Heart right ventricle (tissue), 16 donors: ENCODE measurements around the gene USE1. TPM values are rescaled to one million over a fixed set of nuclear protein-coding genes. Genes with fewer than 3 reads are reported as not detected.
A peak's percentile ranks its signal among the peaks of the same experiment; 100 is the strongest.

Experiments used
- ATAC-seq, 8 donors: fragments of 200-7000 bp; cut with Tn5 transposase; one replicate each; pipeline ENCODE4 v1.9.1; 2020; ENCODE audit warnings: mild to moderate bottlenecking in 8 of 8, moderate library complexity in 8 of 8, moderate number of reproducible peaks in 1 of 8
- DNase-seq, 2 donors: peaks; one replicate each; pipeline ENCODE4 v3.0.0-alpha.2; 2020
- H3K27ac ChIP-seq, 10 donors: fragments of 200-600 bp; sonication (generic) in 2 of 10; one replicate each; pipeline versions ENCODE4 v1.5.0 to v1.8.0; 2020 to 2022; ENCODE audit warnings: mild to moderate bottlenecking in 3 of 10
- H3K27me3 ChIP-seq, 7 donors: fragments of 200-600 bp; one replicate each; pipeline ENCODE4 v1.8.0; 2021 to 2022; ENCODE audit warnings: mild to moderate bottlenecking in 2 of 7
- H3K36me3 ChIP-seq, 9 donors: fragments of 200-600 bp; sonication (generic) in 1 of 9; one replicate each; pipeline versions ENCODE4 v1.5.0 to v1.8.0; 2020 to 2022; ENCODE audit warnings: mild to moderate bottlenecking in 2 of 9
- H3K4me1 ChIP-seq, 9 donors: fragments of 200-600 bp; sonication (generic) in 1 of 9; one replicate each; pipeline versions ENCODE4 v1.5.0 to v1.8.0; 2020 to 2022; ENCODE audit warnings: mild to moderate bottlenecking in 4 of 9
- H3K4me3 ChIP-seq, 10 donors: fragments of 200-600 bp; sonication (generic) in 2 of 10; one replicate each; pipeline versions ENCODE4 v1.5.0 to v1.8.0; 2020 to 2022; ENCODE audit warnings: mild to moderate bottlenecking in 7 of 10, moderate library complexity in 2 of 10
- H3K9me3 ChIP-seq, 11 donors: fragments of 200-600 bp in 10 of 11; sonication (generic) in 2 of 11; one replicate each; pipeline versions ENCODE4 v1.5.0 to v1.8.0; 2013 to 2022; ENCODE audit warnings: mild to moderate bottlenecking in 2 of 11, control low read depth in 1 of 11, moderate library complexity in 1 of 11
- WGBS, 2 donors: extraction: QIAGEN DNeasy Blood & Tissue Kit; methylation state at CpG; one replicate each; pipeline ENCODE4 v1.1.7; 2013; ENCODE audit warnings: inconsistent platforms in 1 of 2; 5-methylcytosine and 5-hydroxymethylcytosine counted together
- intact Hi-C, 10 donors: fragments of 100-400 bp; cut with DNase I; formaldehyde crosslinking; loops; one replicate each; pipeline versions ENCODE4 v1.11.1 to v1.14.2; 2022
- polyA plus RNA-seq, 2 donors: library from polyadenylated mRNA; stranded (reverse); fragments of 200-250 nt; gene quantifications; one replicate each; pipeline ENCODE4 v1.2.3, GENCODE V29; 2013
- total RNA-seq, 10 donors: library from RNA; stranded (reverse); fragmentation: NEBNext Ultra II Directional in 3 of 10; extraction: Animal tissue kit (Norgen Biotek cat#: 25700) in 3 of 10; gene quantifications; one replicate each; pipeline versions ENCODE4 v1.2.1 to v1.2.4, GENCODE V29; 2021 to 2023
- TF ChIP-seq, protein P1 (sequence below), 9 donors: fragments of 200-600 bp; sonication (generic) in 2 of 9; IDR thresholded peaks; one replicate each; pipeline versions ENCODE4 v1.5.0 to v1.8.0; 2021 to 2022; ENCODE audit warnings: antibody characterized with exemption in 9 of 9, mild to moderate bottlenecking in 5 of 9, moderate library complexity in 1 of 9
- donor health status: Arrhythmogenic right ventricular cardiomyopathy.
- donor health status: ischemic (EF 13 %, LVEDD 7.1; RV severe dilation, severe dysfunction).
- donor health status: healthy with polysubstance abuse.
- donor health status: DM: no; HTN: yes; CAD: no.
- donor health status: DM: no; HTN: no; CAD: no.
- donor health status: ischemic (EF 25% LVEDD 6.9; RV normal size, moderate dysfunction).
- donor health status: ischemic (EF 25% LVEDD 5.7; RV mildly dilated, moderate dysfunction).
- donor health status: healthy.
- donor health status: DM: yes; HTN: yes; CAD: no.
- donor health status: Ischemic cardiomyopathy.
- donor health status: ischemic (EF 35%, LVEDD 5.7; RV mildly dilated, moderate dysfunction).
- donor health status: nonischemic (EF 11% LVEDD 7.7; RV severe dilation, severe dysfunction).
- donor health status: DM: yes; HTN: yes; CAD: no.
- donor health status: PGD.
- donor health status: ischemic (EF 29% LVEDD 5.4; RV normal size, mild dysfunction).
- donor health status: nonischemic (EF 23%, LVEDD 6.1; RV moderate dilation, normal function).

Gene USE1
- total and polyA plus RNA-seq, 12 donors, result 25.1 to 67.6 (median 30.2) TPM

DNA sequence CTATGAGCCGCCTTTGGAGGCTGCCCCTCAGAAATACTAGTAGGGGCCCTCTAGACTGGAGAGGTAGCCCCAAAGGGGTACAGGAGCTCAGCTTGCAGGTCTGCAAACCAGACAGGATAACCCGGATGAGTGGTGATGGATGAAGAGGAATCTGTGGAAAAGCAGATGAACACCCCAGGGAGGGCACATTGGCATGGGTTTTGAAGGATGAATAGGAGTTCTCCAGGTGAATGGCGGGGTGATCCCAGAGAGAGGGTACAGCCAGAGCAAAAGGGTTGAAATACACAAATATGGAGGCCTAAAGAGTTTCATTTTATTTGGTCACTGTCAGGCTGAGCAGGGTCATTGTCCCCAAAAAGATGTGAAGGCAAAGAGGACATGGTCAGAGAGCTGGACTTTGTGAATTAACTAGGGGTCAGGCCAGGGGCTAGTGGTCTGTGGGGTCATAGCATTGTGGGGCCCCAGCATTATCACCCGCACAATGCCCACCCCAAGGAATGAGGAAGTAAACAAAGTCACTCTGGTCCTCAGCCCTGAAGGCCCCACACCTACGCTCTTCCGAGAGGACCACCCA, 25.8 kb downstream of the USE1 start:
- intact Hi-C loops, result no loop called here
- H3K4me1 ChIP-seq, result peaks cover 8 to 45% (median 34%) of the 10 kb centered on the region in 9 donors
- TF ChIP-seq, protein P1, sequence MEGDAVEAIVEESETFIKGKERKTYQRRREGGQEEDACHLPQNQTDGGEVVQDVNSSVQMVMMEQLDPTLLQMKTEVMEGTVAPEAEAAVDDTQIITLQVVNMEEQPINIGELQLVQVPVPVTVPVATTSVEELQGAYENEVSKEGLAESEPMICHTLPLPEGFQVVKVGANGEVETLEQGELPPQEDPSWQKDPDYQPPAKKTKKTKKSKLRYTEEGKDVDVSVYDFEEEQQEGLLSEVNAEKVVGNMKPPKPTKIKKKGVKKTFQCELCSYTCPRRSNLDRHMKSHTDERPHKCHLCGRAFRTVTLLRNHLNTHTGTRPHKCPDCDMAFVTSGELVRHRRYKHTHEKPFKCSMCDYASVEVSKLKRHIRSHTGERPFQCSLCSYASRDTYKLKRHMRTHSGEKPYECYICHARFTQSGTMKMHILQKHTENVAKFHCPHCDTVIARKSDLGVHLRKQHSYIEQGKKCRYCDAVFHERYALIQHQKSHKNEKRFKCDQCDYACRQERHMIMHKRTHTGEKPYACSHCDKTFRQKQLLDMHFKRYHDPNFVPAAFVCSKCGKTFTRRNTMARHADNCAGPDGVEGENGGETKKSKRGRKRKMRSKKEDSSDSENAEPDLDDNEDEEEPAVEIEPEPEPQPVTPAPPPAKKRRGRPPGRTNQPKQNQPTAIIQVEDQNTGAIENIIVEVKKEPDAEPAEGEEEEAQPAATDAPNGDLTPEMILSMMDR (IDR thresholded peaks at IDR 0.05), result no peak
- DNase-seq (no peak), ATAC-seq (no peak)
- H3K9me3 ChIP-seq, result no peaks in the 10 kb centered on the region
- H3K4me3 ChIP-seq, result no peak overlapping the region
- peak overlapping the region in 6 of 10 donors; percentile 22 to 94 (median 80) for H3K27ac ChIP-seq
- WGBS, 2 donors, result 97% methylated on average over 6 of the region's 6 CpGs
- peaks cover 0 to 37% (median 0%) of the 10 kb centered on the region in 9 donors for H3K36me3 ChIP-seq
- no peaks in the 10 kb centered on the region for H3K27me3 ChIP-seq

DNA sequence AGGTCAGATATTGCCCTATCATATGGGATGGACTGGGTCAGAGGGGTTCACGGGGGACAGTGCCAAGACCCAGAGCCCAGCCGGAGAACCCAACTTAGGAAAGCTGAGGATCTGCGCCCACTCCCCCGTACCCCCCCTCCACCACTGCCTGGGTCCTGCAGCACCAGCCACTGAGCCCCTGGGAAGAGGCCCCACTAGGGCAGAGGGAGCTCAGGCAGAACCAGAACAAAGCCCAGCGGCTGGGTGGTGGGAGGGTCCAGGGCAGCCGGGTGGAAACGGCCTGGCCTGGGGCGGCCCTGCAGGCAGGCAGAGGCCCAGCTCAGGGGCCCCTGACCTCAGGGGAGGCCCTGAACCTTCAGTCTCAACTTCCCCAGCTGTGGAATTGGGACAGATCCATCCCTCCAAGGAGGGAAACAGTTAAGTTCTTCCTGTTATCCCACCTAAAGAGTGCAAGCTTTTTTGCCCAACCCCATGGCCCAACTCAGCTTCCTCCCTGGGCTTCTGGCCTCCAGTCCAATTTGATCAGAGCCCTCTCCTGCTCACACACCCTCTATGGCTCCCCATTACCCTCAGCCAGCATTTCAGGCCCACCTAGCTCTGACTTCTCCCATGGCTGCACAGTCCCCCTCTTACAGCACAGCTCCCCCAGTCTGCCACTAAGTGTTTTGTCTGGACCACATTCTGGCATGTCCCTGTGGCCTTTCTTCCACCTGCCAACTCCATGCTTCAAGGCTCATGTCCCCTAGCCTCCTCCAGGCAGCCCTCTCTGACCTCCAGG, 27.5 kb downstream of the USE1 start:
- no peak for ATAC-seq
- H3K4me1 ChIP-seq, result peaks cover 10 to 49% (median 36%) of the 10 kb centered on the region in 9 donors
- TF ChIP-seq, protein P1 (IDR thresholded peaks at IDR 0.05), result no peak
- DNase-seq, result no peak
- peak overlapping the region in 8 of 10 donors; percentile 48 to 94 (median 88) for H3K27ac ChIP-seq
- H3K9me3 ChIP-seq, result no peaks in the 10 kb centered on the region
- H3K27me3 ChIP-seq, result no peaks in the 10 kb centered on the region
- peak overlapping the region in 5 of 10 donors; percentile 75 to 93 (median 89) for H3K4me3 ChIP-seq
- intact Hi-C loops, result no loop called here
- WGBS, 2 donors, result 61 to 64% methylated on average over 8 of the region's 8 CpGs
- peaks cover 0 to 30% (median 0%) of the 10 kb centered on the region in 9 donors for H3K36me3 ChIP-seq

DNA sequence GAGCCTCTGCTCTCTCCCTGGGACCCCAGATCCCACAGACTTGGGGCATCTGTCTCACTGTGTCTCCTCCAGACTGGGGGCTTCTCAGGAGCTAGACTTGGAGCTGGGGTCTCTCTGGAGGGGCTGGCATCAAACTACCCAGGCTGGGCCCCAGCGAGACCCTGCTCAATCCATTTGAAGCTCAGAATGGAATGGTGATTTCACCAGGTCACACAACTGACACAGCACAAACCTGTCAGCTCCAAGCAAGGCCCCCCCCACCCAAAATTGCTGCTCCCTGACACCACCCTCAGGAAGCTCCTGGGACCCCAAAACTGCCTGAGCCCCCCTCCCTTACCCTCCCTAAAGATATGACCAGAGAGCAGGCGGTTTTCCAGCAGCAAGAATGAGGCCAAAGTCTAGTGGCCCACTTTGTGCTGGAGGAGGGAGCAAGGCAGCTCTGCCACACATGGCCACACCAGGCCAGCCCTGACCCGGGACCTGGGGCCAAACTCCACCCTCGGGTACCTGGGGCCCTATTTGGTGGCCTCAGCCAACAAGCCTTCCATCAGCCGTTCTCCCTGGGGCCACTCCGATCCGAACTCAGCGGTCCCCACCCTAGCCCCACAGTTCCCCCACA, 28.2 kb downstream of the USE1 start:
- peak in 2 of 8 donors; percentile 7 to 15 for ATAC-seq

More for the DNA sequence above, 28.2 kb downstream of the USE1 start:
- intact Hi-C loops, result no loop called here
- Histone ChIP-seq H3K4me1 (peaks cover 10 to 55% (median 36%) of the 10 kb centered on the region in 9 donors), H3K36me3 (peaks cover 0 to 23% (median 0%) of the 10 kb centered on the region in 9 donors), H3K27ac (peak overlapping the region; percentile 78 to 94 (median 87)), H3K9me3 (no peaks in the 10 kb centered on the region), H3K27me3 (no peaks in the 10 kb centered on the region), H3K4me3 (peak overlapping the region; percentile 61 to 93 (median 87))
- WGBS, 2 donors, result 27 to 30% methylated on average over 8 of the region's 8 CpGs
- DNase-seq, result no peak
- TF ChIP-seq, protein P1 (IDR thresholded peaks at IDR 0.05), result no peak
